Measurements from ENCODE around the gene SCARF2.
"Not testable (repeated sequence)": the region's sequence is repeated elsewhere in the genome, so short reads cannot be mapped to it uniquely, and the experiment has no call there.

SCARF2 gene

GRCh38 chr22:20388200-20388599 lies 49.4 kb downstream of the SCARF2 start:
- DNase-seq = no peak

GRCh38 chr22:20386972-20387371 lies 50.7 kb downstream of the SCARF2 start:
- DNase-seq = no peak

GRCh38 chr22:20386336-20386735 lies 51.3 kb downstream of the SCARF2 start:
- no peak for DNase-seq

- no peak for DNase-seq
Observed at GRCh38 chr22:20384865-20385264, 52.8 kb downstream of the SCARF2 start.

GRCh38 chr22:20384171-20384570 lies 53.5 kb downstream of the SCARF2 start:
- DNase-seq = no peak

GRCh38 chr22:20383538-20383937 lies 54.1 kb downstream of the SCARF2 start:
- DNase-seq = no peak

- DNase-seq = no peak
Observed at GRCh38 chr22:20380486-20380885, 57.1 kb downstream of the SCARF2 start.

- not testable (repeated sequence) for DNase-seq
Observed at GRCh38 chr22:20378684-20379083, 58.9 kb downstream of the SCARF2 start.

GRCh38 chr22:20378110-20378509 lies 59.5 kb downstream of the SCARF2 start:
- no peak for DNase-seq

GRCh38 chr22:20376983-20377382 lies 60.6 kb downstream of the SCARF2 start:
- not testable (repeated sequence) for DNase-seq

- not testable (repeated sequence) for DNase-seq
Observed at GRCh38 chr22:20376281-20376680, 61.3 kb downstream of the SCARF2 start.

Measured in stimulated activated CD8-positive, alpha-beta memory T cell treated with anti-CD3 and anti-CD28 coated beads, Interleukin-4, amount 100 ng/mL, for 48 hours (primary cell).